Lung (tissue), 12 donors: ENCODE results near the gene FHL2. TPM values are rescaled to one million over a fixed set of nuclear protein-coding genes. Genes with fewer than 3 reads are reported as not detected.
A peak's percentile ranks its signal among the peaks of the same experiment; 100 is the strongest.

Experiments used
- ATAC-seq: fragments of 200-7000 bp; cut with Tn5 transposase; one replicate; pipeline ENCODE4 v1.9.1; 2020; ENCODE audit warnings: moderate number of reproducible peaks; ENCODE audit not compliant: insufficient read depth, low FRiP score
- DNase-seq, 3 donors: peaks; one replicate each; pipeline ENCODE4 v3.0.0-alpha.2; 2013 to 2017
- H3K27ac ChIP-seq, 2 donors: one replicate each; pipeline ENCODE4 v1.5.1; 2013; ENCODE audit warnings: mild to moderate bottlenecking in 2 of 2, moderate library complexity in 2 of 2, control low read depth in 1 of 2, inconsistent platforms in 1 of 2, low read depth in 1 of 2, low read length in 1 of 2
- H3K27me3 ChIP-seq, 3 donors: one replicate each; pipeline ENCODE4 v1.5.1; 2013; ENCODE audit warnings: low read length in 2 of 3; ENCODE audit not compliant: control insufficient read depth in 3 of 3, insufficient read depth in 3 of 3
- H3K36me3 ChIP-seq, 4 donors: one replicate each; pipeline ENCODE4 v1.5.1; 2013; ENCODE audit warnings: low read length in 4 of 4, mild to moderate bottlenecking in 1 of 4, moderate library complexity in 1 of 4; ENCODE audit not compliant: control insufficient read depth in 4 of 4, insufficient read depth in 4 of 4
- H3K4me1 ChIP-seq, 5 donors: one replicate each; pipeline ENCODE4 v1.5.1; 2013; ENCODE audit warnings: low read length in 5 of 5, mild to moderate bottlenecking in 2 of 5, moderate library complexity in 1 of 5; ENCODE audit not compliant: control insufficient read depth in 5 of 5, insufficient read depth in 5 of 5
- H3K4me3 ChIP-seq: one replicate; pipeline ENCODE4 v1.5.1; 2013; ENCODE audit warnings: mild to moderate bottlenecking, control low read depth, moderate library complexity
- H3K9ac ChIP-seq, 2 donors: one replicate each; pipeline ENCODE4 v1.5.1; 2013; ENCODE audit warnings: low read length in 2 of 2, control low read depth in 1 of 2; ENCODE audit not compliant: insufficient read depth in 1 of 2
- H3K9me3 ChIP-seq, 4 donors: one replicate each; pipeline ENCODE4 v1.5.1; 2013; ENCODE audit warnings: low read length in 3 of 4, mild to moderate bottlenecking in 1 of 4, moderate library complexity in 1 of 4; ENCODE audit not compliant: control insufficient read depth in 4 of 4, insufficient read depth in 3 of 4
- CTCF ChIP-seq: IDR thresholded peaks from 2 replicates; pipeline ENCODE4 v1.5.1; 2012; ENCODE audit warnings: mild to moderate bottlenecking; ENCODE audit errors: control extremely low read depth, extremely low read depth
- WGBS, 2 donors: extraction: QIAGEN DNeasy Blood & Tissue Kit; methylation state at CpG; one replicate each; pipeline ENCODE4 v1.1.7; 2013; 5-methylcytosine and 5-hydroxymethylcytosine counted together
- polyA plus RNA-seq, 2 donors: library from polyadenylated mRNA; stranded (reverse); fragments of 200-250 nt; gene quantifications; one replicate each; pipeline ENCODE4 v1.2.1, GENCODE V29; 2013
- total RNA-seq, 2 donors: library from RNA; depleted of rRNA in 1 of 2; stranded (reverse); fragments of >200 nt in 1 of 2; gene quantifications; one replicate each; pipeline ENCODE4 v1.2.1, GENCODE V29; 2014 to 2021
- donor health status: control.
- donor health status: control.
- donor health status: Bipolar disorder and iron deficiency.
- donor health status: healthy.
- donor health status: DM: yes; HTN: yes; CAD: no.

Gene FHL2
- total and polyA plus RNA-seq, 4 donors = 6.6 to 12.8 (median 8.7) TPM

- 87 to 88% methylated on average over 12 of the region's 12 CpGs for WGBS, 2 donors
- H3K4me1 ChIP-seq = peaks cover 0 to 14% (median 10%) of the 10 kb centered on the region in 5 donors
Observed at GRCh38 chr2:105394951-105395611, 3.8 kb downstream of the FHL2 start.

GRCh38 chr2:105393373-105394055 is 5.3 kb downstream of the FHL2 start:
- no peaks in the 10 kb centered on the region for H3K36me3 ChIP-seq
- no peak for DNase-seq
- no peaks in the 10 kb centered on the region for H3K9me3 ChIP-seq
- 74 to 82% methylated on average over 13 of the region's 13 CpGs for WGBS, 2 donors
- H3K4me3 ChIP-seq = no peak overlapping the region
- H3K27ac ChIP-seq = peak overlapping the region in 1 of 2 donors; percentile 72
- peaks cover 0 to 18% (median 11%) of the 10 kb centered on the region in 5 donors for H3K4me1 ChIP-seq
- no peak for ATAC-seq
- TF ChIP-seq CTCF = no peak
- no peak overlapping the region for H3K9ac ChIP-seq
- peaks cover 0 to 19% (median 6%) of the 10 kb centered on the region in 3 donors for H3K27me3 ChIP-seq

More at GRCh38 chr2:105394951-105395611, 3.8 kb downstream of the FHL2 start:
- ATAC-seq (no peak), DNase-seq (no peak)
- Histone ChIP-seq H3K36me3 (no peaks in the 10 kb centered on the region), H3K27me3 (peaks cover 0 to 24% (median 13%) of the 10 kb centered on the region in 3 donors), H3K9ac (no peak overlapping the region), H3K4me3 (no peak overlapping the region), H3K9me3 (no peaks in the 10 kb centered on the region), H3K27ac (peak overlapping the region in 1 of 2 donors; percentile 82)
- no peak for TF ChIP-seq CTCF

GRCh38 chr2:105391763-105392662 is 6.8 kb downstream of the FHL2 start:
- ATAC-seq (no peak), DNase-seq (no peak)
- Histone ChIP-seq H3K9me3 (no peaks in the 10 kb centered on the region), H3K9ac (no peak overlapping the region), H3K27me3 (peaks cover 0 to 10% (median 0%) of the 10 kb centered on the region in 3 donors), H3K4me1 (peaks cover 0 to 21% (median 8%) of the 10 kb centered on the region in 5 donors), H3K27ac (peak overlapping the region in 1 of 2 donors; percentile 1), H3K4me3 (no peak overlapping the region), H3K36me3 (no peaks in the 10 kb centered on the region)
- no peak for TF ChIP-seq CTCF
- 91 to 95% methylated on average over 9 of the region's 9 CpGs for WGBS, 2 donors
